Measurements from ENCODE around the gene JMJD6. TPM values are rescaled to one million over a fixed set of nuclear protein-coding genes. Genes with fewer than 3 reads are reported as not detected.
A peak's percentile ranks its signal among the peaks of the same experiment; 100 is the strongest.
"Not testable (repeated sequence)": the region's sequence is repeated elsewhere in the genome, so short reads cannot be mapped to it uniquely, and the experiment has no call there.

The JMJD6 gene
- total RNA-seq, 2 donors from 2014 or later, result 27.2 to 31.3 TPM

GRCh38 chr17:76737676-76738467 is 11.5 kb upstream of the JMJD6 start, which contains the start of gene MFSD11:
TSS of gene MFSD11 (plus strand) at chr17:76738119. CDS start at chr17:76738353, 234 bp downstream.
- peak; percentile 73 for ATAC-seq
- intact Hi-C loops (cut with DNase I, micrococcal nuclease), result no loop called here
- DNase-seq, result peak; percentile 91 to 93

DNA sequence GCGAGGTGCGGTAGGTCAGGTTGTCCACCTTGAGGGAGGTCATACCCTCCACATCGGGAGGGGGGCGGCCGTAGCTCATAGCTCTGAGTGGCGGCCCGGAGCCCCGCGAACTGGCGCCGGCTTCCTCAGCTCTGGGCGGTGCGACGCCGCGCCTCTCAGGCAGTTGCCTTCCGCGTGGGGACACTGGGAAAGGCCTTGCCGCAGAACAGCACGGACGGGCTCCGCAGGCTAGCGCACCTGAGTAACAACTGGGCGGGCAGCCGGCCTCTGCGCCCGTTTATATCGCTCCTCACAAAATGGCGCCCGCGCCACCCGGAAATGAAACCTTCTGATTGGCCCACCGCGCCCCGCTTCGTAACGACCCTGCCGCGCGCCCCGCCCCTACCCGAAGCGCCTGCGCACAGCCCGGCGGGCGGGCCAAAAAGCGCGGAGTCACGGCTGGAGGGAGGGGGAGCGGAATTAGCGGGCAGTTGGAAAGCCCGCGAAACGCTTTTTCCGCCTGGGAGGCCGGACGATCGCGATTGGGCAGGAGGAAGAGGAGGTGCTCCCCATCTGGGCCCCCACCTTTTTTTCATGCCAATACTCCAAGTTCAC is 10.8 kb upstream of the JMJD6 start, which contains the start of gene SRSF2:
SRSF2 (minus strand) TSS at position 250 of the 594 bp plus-strand sequence; CDS start at position 79, 171 bp downstream.
- DNase-seq, result peak; percentile 98
- peak; percentile 80 for ATAC-seq
- intact Hi-C loops (cut with DNase I, micrococcal nuclease), result no loop called here

DNA sequence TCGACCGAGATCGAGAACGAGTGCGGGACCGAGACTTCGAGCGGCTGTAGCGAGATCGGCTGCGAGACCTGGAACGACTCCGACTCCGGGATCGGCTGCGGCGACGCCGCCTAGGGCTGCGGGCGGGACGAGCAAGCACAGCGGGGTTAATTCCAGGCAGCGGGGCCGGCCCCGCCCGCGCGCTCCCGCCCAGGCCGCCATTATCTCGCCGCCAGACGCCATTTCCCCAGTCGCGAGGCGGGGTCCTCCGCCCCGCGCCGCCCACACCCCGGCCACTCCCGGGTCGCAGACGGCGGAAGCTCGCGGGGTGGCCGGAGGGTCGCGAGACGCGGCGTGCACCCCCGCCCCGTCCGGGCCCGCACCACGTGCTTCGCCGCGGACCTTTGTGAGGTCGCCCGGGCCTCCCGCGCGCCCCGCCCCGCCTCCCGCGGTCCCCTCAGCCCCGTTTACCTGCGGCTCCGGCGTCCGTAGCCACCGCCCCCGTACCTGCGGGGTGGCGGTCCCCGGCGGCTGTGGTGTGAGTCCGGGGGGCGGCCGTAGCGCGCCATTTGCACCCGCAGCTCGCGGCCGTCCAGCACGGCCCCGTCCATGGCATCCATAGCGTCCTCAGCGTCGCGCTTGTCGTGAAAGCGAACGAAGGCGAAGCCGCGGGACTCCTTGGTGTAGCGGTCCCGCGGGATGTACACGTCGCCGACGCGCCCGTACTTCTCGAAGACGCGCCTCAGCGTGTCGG is 10.1 kb upstream of the JMJD6 start:
- intact Hi-C loops (cut with DNase I, micrococcal nuclease), result no loop called here
- ATAC-seq, result peak; percentile 53
- peak; percentile 77 to 88 for DNase-seq

DNA sequence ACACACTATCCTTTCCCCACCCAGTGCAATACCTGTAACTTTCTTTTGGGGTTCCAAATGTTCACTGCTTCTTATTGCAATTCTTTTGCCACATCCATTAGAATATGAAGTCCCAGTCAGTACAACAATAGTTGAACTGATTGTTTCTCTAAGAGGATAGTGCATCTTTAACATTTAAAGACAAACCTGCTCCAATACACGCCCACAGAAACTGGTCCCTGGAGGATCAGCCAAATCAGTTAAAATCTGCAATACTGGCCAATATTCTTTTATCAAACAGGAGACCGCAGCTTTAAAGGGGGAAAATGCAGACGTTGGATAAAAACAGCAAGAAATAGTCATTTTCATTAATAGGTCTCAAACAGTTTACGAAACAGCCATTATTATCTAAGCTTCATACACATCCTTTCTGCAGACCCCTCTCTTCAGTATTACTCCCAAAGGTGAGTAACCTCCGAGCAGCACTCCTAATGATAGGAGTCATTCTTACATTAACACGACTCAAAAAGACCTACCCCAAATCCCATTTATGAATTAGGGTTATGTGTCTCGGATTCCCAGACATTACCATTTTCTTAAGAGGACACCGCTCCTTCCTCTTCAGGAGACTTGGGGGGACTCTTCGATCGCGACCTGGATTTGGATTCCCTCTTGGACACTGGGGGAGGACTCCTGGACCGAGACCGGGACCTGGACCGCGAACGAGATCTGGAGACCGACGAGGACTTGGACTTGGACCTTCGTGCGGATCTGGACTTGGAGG is 9.4 kb upstream of the JMJD6 start:
- intact Hi-C loops (cut with DNase I, micrococcal nuclease), result no loop called here
- no peak for DNase-seq
- no peak for ATAC-seq

DNA sequence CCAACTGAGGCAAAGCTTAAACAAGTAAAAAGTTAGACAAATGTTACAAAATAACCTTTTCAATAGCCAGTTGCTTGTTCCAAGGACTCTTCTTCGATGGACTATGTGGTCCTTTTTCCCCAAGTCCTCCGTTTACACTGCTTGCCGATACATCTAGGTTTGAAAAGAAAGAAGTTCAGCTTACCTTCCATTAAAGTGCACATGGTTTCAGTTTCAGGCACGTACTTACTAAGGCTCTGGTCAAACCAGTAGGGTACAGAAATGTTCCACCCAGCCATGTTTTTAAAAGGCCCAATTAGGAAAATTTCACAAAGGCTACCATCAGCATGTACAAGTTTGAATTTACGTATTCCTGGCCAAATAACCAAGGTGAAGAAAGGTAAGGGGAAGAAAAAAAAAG is 8.6 kb upstream of the JMJD6 start:
- DNase-seq (no peak), ATAC-seq (no peak)
- intact Hi-C loops (cut with DNase I, micrococcal nuclease), result no loop called here

DNA sequence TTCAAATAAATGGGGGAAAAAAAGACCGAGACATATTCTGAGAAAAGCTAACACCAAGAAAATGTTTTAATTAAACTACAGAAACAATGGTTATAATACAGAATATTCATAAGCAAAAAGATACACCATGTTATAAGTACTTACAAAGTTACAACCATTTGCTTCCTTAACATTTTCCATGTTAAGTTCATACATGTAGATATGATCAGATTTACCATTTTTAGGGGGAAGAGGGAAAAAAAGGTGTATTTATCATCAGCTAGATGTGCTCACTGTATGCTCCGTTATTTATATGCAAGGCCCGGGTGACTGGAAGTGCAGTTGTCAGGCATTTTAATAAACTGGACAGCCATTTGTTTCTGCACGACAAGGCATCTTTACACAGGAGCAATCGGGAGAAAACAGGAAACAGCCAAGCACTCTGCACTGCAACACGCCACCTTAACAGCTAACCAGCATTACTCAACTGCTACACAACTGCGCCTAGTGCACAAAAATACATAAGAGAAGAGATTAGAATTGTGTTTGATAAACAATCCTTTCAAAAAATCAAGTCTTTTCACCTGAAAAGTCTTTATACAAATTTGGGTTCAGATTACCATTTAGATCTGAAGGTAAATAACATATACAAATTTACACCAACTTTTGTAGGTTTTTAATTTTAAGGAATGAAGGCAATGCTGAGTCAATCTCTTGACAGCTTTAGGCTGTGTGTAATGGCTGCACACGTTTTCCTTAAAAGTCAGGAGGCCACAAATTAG is 7.9 kb upstream of the JMJD6 start:
- no peak for DNase-seq

GRCh38 chr17:76733618-76733957 is 7.2 kb upstream of the JMJD6 start:
- ATAC-seq, result no peak
- DNase-seq, result no peak
- intact Hi-C loops (cut with DNase I, micrococcal nuclease), result no loop called here

More for the DNA sequence above, 7.9 kb upstream of the JMJD6 start:
- intact Hi-C loops (cut with DNase I, micrococcal nuclease), result no loop called here
- no peak for ATAC-seq

- ATAC-seq (no peak), DNase-seq (no peak)
- intact Hi-C loops (cut with DNase I, micrococcal nuclease), result no loop called here
These were observed 6.6 kb upstream of the JMJD6 start for GRCh38 chr17:76732734-76733617.

GRCh38 chr17:76731800-76732733 is 5.7 kb upstream of the JMJD6 start:
- ATAC-seq; DNase-seq; intact Hi-C loops (cut with DNase I, micrococcal nuclease): not testable (repeated sequence)

GRCh38 chr17:76727745-76728456 is 1.5 kb upstream of the JMJD6 start:
- no peak for ATAC-seq
- peak in 1 of 2 donors; percentile 38 for DNase-seq
- intact Hi-C loops (cut with DNase I, micrococcal nuclease), result no loop called here

DNA sequence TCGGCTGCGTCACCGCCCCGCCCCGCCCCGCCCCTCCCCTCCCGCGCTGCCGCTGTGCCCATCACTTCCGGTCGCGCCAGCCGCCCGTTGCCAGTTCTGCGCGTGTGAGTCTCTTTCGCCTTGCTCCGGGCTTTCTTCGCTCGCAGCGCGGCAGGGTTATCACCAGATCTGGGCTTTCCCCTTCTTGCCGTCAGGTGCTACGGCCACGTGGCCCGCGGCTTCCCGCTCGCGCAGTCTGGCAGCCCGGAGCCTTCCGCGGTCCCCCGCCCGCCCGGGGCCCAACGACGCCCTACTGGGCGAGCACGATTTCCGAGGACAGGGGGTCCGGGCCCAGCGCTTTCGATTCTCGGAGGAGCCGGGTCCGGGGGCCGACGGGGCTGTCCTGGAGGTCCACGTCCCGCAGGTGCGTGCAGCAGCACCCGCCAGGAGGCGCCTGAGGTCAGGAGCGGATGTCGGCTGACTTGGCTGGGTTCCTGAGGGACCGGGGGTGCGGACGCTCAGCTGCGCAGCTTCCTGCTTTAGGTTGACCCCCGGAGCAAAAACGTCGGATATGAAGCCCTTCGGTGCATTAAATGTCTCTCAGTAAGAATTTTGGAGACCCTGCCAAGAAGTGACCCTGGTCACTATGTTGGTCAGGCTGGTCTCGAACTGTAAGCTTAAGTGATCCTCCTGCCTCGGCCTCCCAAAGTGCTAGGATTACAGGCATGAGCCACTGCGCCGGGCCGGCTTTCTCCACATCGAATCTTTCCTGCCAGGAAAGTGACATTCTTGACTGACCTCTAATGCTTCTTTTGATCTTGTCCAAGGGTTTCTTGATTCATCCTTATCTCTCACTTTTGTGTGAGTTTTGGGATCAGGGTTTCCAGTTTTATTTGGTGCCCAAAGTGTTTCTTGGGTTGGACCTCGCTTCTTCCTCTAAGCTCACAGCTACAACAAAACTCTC is 641 bp upstream of the JMJD6 start, which contains the start of gene METTL23:
METTL23 (plus strand) TSS at position 64 of the 943 bp plus-strand sequence. CDS start 2,872 bp downstream, outside the sequence.
- intact Hi-C loops (cut with DNase I, micrococcal nuclease), result no loop called here
- peak; percentile 87 to 94 for DNase-seq
- ATAC-seq, result peak; percentile 64

GRCh38 chr17:76725580-76726230 is 701 bp downstream of the JMJD6 start:
- ATAC-seq (peak; percentile 57), DNase-seq (peak; percentile 87 to 89)
- intact Hi-C loops (cut with DNase I, micrococcal nuclease), result no loop called here

DNA sequence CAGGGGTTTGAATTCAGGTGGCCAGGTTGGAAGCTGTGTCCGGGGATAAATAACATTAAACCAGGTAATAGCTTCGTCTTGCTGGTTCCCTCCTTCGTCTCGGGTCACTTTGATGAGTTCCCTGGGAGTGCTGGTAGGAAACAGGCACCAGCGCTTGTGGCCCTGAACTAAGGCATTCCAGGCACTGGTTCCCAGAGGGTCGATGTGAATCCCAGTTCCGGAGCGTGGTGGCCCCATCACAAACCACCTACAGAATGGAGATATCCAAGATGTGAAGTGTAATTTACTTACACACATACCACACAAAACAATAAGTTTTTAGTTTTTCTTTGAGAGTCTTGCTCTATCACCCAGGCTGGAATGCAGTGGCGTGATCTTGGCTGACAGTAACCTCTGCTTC is 2.6 kb downstream of the JMJD6 start:
- intact Hi-C loops (cut with DNase I, micrococcal nuclease), result no loop called here
- DNase-seq, result no peak
- ATAC-seq, result no peak

GRCh38 chr17:76722977-76723376 is 3.4 kb downstream of the JMJD6 start:
- ATAC-seq; DNase-seq; intact Hi-C loops (cut with DNase I, micrococcal nuclease): not testable (repeated sequence)

Data from left colon (tissue), 2 donors.